Right lobe of liver (tissue), 4 donors: ENCODE results near the gene MYO3A.

Experiments
- CTCF ChIP-seq, 4 donors: fragments of 200-600 bp in 3 of 4; fragments of 450-650 bp in 1 of 4; IDR thresholded peaks; one replicate each; pipeline versions ENCODE4 v1.5.1 to v1.8.0; 2016 to 2022; ENCODE audit warnings: antibody characterized with exemption in 4 of 4, mild to moderate bottlenecking in 2 of 4
- POLR2A ChIP-seq: fragments of 450-650 bp; IDR thresholded peaks from one replicate; pipeline ENCODE4 v1.6.1; 2017; ENCODE audit warnings: antibody characterized with exemption, mild to moderate bottlenecking
- donor health status: DM: no; HTN: no; CAD: no.
- donor health status: DM: no; HTN: no; CAD: no.
- donor health status: DM: no; HTN: yes; CAD: no.

GRCh38 chr10:25978771-25979170, 44.7 kb downstream of the MYO3A start:
- TF ChIP-seq CTCF (IDR thresholded peaks at IDR 0.05): no peak
- no peak for TF ChIP-seq POLR2A
